ENCODE data around the gene BCOR.

DNA sequence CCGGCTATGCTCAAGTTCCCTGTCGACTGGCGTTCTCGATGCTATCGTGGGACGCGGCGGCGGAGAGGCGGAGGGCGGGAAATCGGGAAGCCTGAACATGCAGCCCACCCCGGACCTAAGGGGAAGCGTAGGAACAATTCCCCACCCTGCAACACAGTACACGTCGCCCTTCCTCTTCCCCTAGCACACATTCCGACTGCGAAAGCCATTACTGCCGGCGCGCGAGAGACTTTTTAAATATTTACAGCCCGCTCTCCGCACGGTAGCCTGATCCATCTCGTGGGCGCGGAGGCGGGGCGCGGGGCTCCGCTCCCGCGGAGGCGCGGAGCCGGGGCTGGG lies 48.1 kb upstream of the BCOR start:
- TF ChIP-seq, protein P1, sequence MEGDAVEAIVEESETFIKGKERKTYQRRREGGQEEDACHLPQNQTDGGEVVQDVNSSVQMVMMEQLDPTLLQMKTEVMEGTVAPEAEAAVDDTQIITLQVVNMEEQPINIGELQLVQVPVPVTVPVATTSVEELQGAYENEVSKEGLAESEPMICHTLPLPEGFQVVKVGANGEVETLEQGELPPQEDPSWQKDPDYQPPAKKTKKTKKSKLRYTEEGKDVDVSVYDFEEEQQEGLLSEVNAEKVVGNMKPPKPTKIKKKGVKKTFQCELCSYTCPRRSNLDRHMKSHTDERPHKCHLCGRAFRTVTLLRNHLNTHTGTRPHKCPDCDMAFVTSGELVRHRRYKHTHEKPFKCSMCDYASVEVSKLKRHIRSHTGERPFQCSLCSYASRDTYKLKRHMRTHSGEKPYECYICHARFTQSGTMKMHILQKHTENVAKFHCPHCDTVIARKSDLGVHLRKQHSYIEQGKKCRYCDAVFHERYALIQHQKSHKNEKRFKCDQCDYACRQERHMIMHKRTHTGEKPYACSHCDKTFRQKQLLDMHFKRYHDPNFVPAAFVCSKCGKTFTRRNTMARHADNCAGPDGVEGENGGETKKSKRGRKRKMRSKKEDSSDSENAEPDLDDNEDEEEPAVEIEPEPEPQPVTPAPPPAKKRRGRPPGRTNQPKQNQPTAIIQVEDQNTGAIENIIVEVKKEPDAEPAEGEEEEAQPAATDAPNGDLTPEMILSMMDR (IDR thresholded peaks at IDR 0.05; ENCODE audit: borderline replicate concordance, extremely low read depth, low read length, poor library complexity, severe bottlenecking): no peak
- no peak for TF ChIP-seq EZH2 (IDR thresholded peaks at IDR 0.05; ENCODE audit: borderline replicate concordance, low read depth, low read length, severe bottlenecking)

Data from DND-41 (cell line).